A549 (cell line): ENCODE data around the gene PLXNB3.

ENCODE experiments used
- BHLHE40 ChIP-seq: IDR thresholded peaks from 2 replicates; pipeline ENCODE4 v1.6.1; 2012; ENCODE audit warnings: low read depth, low read length, inconsistent platforms
- EHF ChIP-seq: fragments of 250-450 bp; sonication (Bioruptor Pico); IDR thresholded peaks from 2 replicates; pipeline ENCODE4 v1.5.0; 2020; ENCODE audit warnings: mild to moderate bottlenecking
- EHMT2 ChIP-seq: fragments of 200-600 bp; sonication (generic); IDR thresholded peaks from 2 replicates; pipeline ENCODE4 v1.6.1; 2016; ENCODE audit warnings: antibody characterized with exemption, low read depth, mild to moderate bottlenecking, moderate library complexity
- HDAC2 ChIP-seq: fragments of 200-600 bp; sonication (generic); IDR thresholded peaks from 2 replicates; pipeline ENCODE4 v1.6.1; 2016
- HMGXB4 ChIP-seq: fragments of 250-450 bp; sonication (Bioruptor Pico); IDR thresholded peaks from 2 replicates; pipeline ENCODE4 v1.5.0; 2021; ENCODE audit warnings: mild to moderate bottlenecking, moderate library complexity, borderline replicate concordance
- HOXA7 ChIP-seq: fragments of 250-450 bp; sonication (Bioruptor Pico); IDR thresholded peaks from 2 replicates; pipeline ENCODE4 v1.5.0; 2020; ENCODE audit warnings: mild to moderate bottlenecking, moderate library complexity
- MAFK ChIP-seq: fragments of 450-650 bp; IDR thresholded peaks from 2 replicates; pipeline ENCODE4 v1.6.1; 2014; ENCODE audit not compliant: partially characterized antibody
- POLR2A ChIP-seq: IDR thresholded peaks from 2 replicates; pipeline ENCODE4 v1.6.1; 2012; ENCODE audit warnings: mild to moderate bottlenecking, low read length
- RFX5 ChIP-seq: fragments of 450-650 bp; IDR thresholded peaks from 2 replicates; pipeline ENCODE4 v1.7.1; 2014; ENCODE audit warnings: antibody characterized with exemption, mild to moderate bottlenecking, moderate library complexity
- SMC3 ChIP-seq: fragments of >200 bp; sonication (Bioruptor Twin); formaldehyde crosslinking; IDR thresholded peaks from 3 replicates; pipeline ENCODE4 v1.6.1; 2018; ENCODE audit warnings: inconsistent platforms
- USF2 ChIP-seq: fragments of 450-650 bp; IDR thresholded peaks from 2 replicates; pipeline ENCODE4 v1.6.1; 2014; ENCODE audit warnings: antibody characterized with exemption
- TF ChIP-seq, protein P1 (sequence below): fragments of >200 bp; sonication (Bioruptor Twin); formaldehyde crosslinking; IDR thresholded peaks from 3 replicates; pipeline ENCODE4 v1.5.1; 2016
- TF ChIP-seq, protein P2 (sequence below): fragments of 200-600 bp; sonication (generic); IDR thresholded peaks from 2 replicates; pipeline ENCODE4 v1.6.1; 2016; ENCODE audit warnings: antibody characterized with exemption, mild to moderate bottlenecking, moderate library complexity
- TF ChIP-seq, protein P3 (sequence below): IDR thresholded peaks from 2 replicates; pipeline ENCODE4 v1.6.1; 2012

DNA sequence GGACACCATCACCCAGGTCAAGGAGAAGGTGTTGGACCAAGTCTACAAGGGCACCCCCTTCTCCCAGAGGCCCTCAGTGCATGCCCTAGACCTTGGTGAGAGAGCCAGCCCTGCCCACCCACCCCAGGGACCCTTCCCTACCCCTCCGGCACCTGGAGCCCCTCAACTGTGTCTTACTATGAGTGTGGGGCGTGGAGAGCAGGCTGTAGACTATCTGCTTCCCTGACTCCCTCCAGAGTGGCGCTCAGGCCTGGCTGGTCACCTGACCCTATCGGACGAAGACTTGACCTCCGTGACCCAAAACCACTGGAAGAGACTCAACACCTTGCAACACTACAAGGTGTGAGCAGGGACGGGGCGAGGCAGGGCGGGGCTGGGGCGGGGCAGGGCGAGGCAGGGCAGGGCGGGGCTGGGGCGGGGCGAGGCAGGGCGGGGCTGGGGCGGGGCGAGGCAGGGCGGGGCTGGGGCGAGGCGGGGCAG, 12.1 kb downstream of the PLXNB3 start:
- no peak for TF ChIP-seq POLR2A
- TF ChIP-seq, protein P1, sequence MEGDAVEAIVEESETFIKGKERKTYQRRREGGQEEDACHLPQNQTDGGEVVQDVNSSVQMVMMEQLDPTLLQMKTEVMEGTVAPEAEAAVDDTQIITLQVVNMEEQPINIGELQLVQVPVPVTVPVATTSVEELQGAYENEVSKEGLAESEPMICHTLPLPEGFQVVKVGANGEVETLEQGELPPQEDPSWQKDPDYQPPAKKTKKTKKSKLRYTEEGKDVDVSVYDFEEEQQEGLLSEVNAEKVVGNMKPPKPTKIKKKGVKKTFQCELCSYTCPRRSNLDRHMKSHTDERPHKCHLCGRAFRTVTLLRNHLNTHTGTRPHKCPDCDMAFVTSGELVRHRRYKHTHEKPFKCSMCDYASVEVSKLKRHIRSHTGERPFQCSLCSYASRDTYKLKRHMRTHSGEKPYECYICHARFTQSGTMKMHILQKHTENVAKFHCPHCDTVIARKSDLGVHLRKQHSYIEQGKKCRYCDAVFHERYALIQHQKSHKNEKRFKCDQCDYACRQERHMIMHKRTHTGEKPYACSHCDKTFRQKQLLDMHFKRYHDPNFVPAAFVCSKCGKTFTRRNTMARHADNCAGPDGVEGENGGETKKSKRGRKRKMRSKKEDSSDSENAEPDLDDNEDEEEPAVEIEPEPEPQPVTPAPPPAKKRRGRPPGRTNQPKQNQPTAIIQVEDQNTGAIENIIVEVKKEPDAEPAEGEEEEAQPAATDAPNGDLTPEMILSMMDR: no peak
- no peak for TF ChIP-seq HDAC2
- TF ChIP-seq RFX5: no peak
- TF ChIP-seq USF2: no peak
- TF ChIP-seq BHLHE40: no peak
- TF ChIP-seq, protein P2, sequence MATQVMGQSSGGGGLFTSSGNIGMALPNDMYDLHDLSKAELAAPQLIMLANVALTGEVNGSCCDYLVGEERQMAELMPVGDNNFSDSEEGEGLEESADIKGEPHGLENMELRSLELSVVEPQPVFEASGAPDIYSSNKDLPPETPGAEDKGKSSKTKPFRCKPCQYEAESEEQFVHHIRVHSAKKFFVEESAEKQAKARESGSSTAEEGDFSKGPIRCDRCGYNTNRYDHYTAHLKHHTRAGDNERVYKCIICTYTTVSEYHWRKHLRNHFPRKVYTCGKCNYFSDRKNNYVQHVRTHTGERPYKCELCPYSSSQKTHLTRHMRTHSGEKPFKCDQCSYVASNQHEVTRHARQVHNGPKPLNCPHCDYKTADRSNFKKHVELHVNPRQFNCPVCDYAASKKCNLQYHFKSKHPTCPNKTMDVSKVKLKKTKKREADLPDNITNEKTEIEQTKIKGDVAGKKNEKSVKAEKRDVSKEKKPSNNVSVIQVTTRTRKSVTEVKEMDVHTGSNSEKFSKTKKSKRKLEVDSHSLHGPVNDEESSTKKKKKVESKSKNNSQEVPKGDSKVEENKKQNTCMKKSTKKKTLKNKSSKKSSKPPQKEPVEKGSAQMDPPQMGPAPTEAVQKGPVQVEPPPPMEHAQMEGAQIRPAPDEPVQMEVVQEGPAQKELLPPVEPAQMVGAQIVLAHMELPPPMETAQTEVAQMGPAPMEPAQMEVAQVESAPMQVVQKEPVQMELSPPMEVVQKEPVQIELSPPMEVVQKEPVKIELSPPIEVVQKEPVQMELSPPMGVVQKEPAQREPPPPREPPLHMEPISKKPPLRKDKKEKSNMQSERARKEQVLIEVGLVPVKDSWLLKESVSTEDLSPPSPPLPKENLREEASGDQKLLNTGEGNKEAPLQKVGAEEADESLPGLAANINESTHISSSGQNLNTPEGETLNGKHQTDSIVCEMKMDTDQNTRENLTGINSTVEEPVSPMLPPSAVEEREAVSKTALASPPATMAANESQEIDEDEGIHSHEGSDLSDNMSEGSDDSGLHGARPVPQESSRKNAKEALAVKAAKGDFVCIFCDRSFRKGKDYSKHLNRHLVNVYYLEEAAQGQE: no peak
- no peak for TF ChIP-seq HMGXB4
- no peak for TF ChIP-seq EHMT2
- no peak for TF ChIP-seq HOXA7
- TF ChIP-seq, protein P3, sequence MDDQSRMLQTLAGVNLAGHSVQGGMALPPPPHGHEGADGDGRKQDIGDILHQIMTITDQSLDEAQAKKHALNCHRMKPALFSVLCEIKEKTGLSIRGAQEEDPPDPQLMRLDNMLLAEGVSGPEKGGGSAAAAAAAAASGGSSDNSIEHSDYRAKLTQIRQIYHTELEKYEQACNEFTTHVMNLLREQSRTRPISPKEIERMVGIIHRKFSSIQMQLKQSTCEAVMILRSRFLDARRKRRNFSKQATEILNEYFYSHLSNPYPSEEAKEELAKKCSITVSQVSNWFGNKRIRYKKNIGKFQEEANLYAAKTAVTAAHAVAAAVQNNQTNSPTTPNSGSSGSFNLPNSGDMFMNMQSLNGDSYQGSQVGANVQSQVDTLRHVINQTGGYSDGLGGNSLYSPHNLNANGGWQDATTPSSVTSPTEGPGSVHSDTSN: no peak
- no peak for TF ChIP-seq MAFK
- no peak for TF ChIP-seq SMC3
- no peak for TF ChIP-seq EHF (CRISPR knock-in tag)
